ENCODE data around the gene SLC4A1AP.

SLC4A1AP gene

DNA sequence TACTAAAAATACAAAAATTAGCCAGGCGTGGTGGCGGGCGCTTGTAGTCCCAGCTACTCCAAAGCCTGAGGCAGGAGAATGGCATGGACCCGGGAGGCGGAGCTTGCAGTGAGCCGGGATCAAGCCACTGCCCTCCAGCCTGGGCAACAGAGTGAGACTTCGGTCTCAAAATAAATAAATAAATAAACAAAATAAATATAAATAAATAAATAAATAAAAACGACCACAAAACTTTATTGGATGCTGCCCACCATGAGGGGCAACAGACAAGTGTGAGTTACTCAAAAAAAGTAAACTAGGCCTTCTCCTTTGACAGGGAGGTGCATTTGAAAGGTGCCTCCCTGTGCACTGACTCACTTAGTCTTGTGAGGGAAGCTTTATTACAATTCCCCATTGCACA is 50.4 kb downstream of the SLC4A1AP start:
- Mint-ChIP-seq H3K4me3 (peak overlapping the region; percentile 32), H3K9me3 (no peaks in the 10 kb centered on the region), H3K4me1 (ENCODE audit: low read depth) (peaks cover 12% of the 10 kb centered on the region), H3K36me3 (ENCODE audit: low read depth) (no peaks in the 10 kb centered on the region), H3K27ac (no peak overlapping the region), H3K27me3 (ENCODE audit: low read depth) (peaks cover 20% of the 10 kb centered on the region)
- DNase-seq (ENCODE audit: low spot score) = no peak

DNA sequence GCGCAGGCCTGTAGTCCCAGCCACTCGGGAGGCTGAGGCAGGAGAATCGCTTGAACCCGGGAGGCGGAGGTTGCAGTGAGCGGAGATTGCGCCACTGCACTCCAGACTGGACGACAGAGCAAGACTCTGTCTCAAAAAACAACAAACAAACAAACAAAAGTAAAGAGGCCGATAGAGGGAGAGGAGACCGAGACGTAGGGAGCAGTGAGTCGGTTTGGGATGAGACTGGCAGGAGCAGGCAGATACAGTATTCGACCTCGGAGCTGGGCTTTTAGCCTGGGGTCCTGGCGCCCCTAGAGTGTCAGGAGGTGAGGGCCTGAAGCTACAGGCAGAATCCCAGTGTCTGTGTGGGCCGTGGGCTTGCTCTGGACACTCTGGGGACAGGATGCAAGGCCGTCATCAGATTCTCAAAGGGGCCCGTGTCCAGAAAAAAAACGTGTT is 51.2 kb downstream of the SLC4A1AP start:
- Mint-ChIP-seq H3K27ac (no peak overlapping the region), H3K9me3 (no peaks in the 10 kb centered on the region), H3K36me3 (ENCODE audit: low read depth) (no peaks in the 10 kb centered on the region), H3K27me3 (ENCODE audit: low read depth) (peaks cover 20% of the 10 kb centered on the region), H3K4me3 (peak overlapping the region; percentile 32), H3K4me1 (ENCODE audit: low read depth) (peaks cover 14% of the 10 kb centered on the region)
- DNase-seq (ENCODE audit: low spot score) = no peak

DNA sequence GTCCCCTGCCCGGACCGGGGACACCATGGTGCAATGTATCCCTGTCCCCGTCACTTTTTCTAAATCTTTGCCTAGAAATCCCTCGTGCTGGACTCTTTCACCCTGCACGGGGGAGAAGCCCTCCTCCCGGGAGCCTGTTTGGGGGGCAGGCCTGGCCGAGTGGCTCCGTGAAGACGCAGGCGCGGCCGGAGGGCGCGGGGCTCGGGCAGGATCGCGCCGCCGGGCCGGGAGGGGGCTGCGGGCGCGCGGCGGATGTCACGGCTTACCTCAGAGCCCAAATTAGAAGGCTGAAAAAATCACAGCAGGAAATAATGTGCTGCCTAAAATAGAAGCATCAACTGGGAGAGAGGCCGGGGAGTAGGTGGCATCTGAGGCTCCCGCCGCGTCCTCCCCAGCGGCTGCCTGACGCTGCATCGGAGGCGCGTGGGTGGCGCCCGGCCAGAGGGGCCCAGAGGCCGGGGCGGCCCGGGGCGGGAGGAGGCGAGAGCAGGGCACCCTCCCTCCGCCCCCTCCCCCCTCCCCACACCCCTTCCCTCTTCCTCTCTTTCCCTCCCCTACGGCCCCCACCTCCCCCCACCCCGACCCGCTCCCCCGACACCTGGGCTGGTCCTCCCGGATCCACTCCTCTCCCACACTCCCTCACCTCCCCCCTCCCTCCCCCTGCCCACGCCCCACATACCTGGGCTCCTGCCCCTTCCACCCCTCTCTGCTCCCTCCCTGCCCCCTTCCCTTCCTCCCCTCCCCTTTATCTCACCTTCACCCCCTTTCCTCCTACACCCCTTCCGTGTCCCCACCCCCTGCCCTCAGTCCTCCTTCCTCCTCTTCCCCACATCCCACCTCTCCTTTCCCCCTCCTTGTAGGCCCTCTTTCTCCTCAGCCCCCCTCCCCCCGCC is 51.9 kb downstream of the SLC4A1AP start:
- peaks cover 18% of the 10 kb centered on the region for H3K4me1 Mint-ChIP-seq (ENCODE audit: low read depth)
- DNase-seq (ENCODE audit: low spot score) = peak; percentile 57
- H3K27me3 Mint-ChIP-seq (ENCODE audit: low read depth) = peaks cover 20% of the 10 kb centered on the region
- no peaks in the 10 kb centered on the region for H3K9me3 Mint-ChIP-seq
- H3K27ac Mint-ChIP-seq = no peak overlapping the region
- H3K36me3 Mint-ChIP-seq (ENCODE audit: low read depth) = no peaks in the 10 kb centered on the region
- no peak overlapping the region for H3K4me3 Mint-ChIP-seq

DNA sequence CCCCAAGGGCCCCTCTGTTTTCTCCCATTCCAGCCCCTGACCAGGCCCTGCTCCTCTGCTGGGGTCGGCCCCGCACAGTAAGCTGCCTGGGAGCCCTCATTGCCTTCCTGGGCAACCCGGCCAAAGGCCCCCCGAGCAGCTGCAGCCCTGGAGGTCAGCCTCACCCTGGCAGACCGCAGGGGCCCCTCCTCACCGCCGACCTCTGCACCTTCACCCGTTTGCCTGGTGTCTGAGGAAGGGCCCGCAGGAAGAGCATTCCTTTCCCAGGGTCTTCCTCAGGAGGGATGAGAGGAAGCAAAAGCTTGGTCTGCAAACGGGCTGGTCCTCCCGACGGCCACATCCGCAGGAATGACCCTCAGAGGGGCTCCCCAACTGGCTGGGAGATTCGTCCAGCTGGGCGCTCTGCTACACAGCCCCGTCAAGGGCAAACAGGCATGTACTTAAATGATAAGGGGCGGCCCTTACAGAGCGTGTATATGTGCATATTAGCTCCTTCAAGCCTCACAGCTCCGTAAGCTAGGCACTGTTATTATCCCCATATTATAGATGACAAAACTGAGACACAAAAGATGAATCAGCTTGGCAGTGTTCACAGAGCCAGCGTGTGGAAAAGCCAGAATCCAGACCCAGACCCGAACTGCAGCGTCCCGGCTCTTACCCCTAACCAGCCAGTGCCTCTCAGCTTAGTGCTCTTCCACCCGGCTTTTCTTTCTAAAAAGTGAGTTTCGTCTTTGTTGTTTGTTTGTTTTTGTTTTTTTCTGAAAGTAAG is 52.8 kb downstream of the SLC4A1AP start:
- no peaks in the 10 kb centered on the region for H3K36me3 Mint-ChIP-seq (ENCODE audit: low read depth)
- no peak for DNase-seq (ENCODE audit: low spot score)
- peak overlapping the region; percentile 40 for H3K4me3 Mint-ChIP-seq
- peaks cover 22% of the 10 kb centered on the region for H3K4me1 Mint-ChIP-seq (ENCODE audit: low read depth)
- peaks cover 20% of the 10 kb centered on the region for H3K27me3 Mint-ChIP-seq (ENCODE audit: low read depth)
- H3K27ac Mint-ChIP-seq = no peak overlapping the region
- no peaks in the 10 kb centered on the region for H3K9me3 Mint-ChIP-seq

DNA sequence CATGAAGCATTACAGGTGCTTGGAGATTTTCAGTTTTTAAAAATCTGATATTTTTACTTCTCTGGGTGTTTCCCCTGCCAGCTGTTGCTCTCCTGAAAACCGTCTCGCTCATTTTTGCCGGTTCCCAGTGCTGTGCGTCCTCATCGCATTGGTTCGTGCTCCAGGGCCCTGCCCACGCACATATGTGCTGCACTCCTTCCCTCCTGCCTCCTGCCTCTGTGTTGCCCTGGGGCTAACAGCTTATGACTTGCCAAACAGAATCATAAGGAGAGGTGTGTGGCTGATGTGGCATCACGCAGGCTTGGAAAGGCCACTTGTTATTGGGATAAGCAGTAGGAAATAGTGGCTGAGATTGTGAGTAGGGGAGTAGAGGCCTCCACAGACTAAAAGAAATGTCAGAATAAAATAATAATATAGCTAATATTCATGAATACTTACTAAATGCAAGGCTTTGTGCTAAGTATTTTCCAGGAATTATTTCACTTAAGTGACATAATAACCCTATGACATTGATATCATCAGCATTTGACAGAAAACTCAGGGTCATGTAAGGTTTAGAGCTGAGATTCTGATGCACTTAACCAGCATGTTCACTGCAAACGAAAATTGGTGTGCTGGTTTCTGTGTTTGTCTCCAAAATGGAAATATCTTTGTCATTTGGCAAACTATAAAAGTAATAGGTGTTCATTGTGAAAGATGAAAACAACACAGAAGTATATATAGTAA is 53.5 kb downstream of the SLC4A1AP start:
- H3K27me3 Mint-ChIP-seq (ENCODE audit: low read depth) = peaks cover 20% of the 10 kb centered on the region
- peaks cover 26% of the 10 kb centered on the region for H3K4me1 Mint-ChIP-seq (ENCODE audit: low read depth)
- H3K4me3 Mint-ChIP-seq = peak overlapping the region; percentile 40
- no peaks in the 10 kb centered on the region for H3K9me3 Mint-ChIP-seq
- H3K36me3 Mint-ChIP-seq (ENCODE audit: low read depth) = no peaks in the 10 kb centered on the region
- H3K27ac Mint-ChIP-seq = no peak overlapping the region
- no peak for DNase-seq (ENCODE audit: low spot score)

DNA sequence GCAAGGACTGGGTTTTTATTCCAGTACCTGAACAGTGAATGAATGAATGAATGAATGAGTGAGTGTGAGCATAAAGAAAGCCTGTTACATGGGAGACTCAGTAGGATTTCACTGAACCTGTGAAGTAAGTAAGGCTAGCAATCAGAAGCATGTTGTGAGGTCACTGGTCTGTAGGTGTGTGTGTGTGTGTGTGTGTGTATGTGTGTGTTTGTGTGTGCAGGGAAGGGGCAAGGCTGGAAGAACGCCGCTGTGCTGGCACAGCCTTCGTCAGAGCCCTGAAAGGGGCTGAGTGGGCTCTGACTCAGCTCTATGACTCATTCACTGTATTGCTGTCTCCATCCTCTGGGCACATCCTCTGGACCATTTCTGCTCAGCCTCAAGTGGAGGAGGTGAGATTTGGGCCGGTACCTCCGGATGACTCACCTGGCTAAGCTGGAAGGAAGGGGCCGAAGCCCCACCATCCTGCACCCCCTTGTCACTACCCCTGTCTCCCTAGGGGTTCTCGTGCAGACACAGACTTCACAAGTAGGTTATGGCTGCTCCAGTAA is 56.4 kb downstream of the SLC4A1AP start:
- H3K9me3 Mint-ChIP-seq = no peaks in the 10 kb centered on the region
- peak; percentile 73 for DNase-seq (ENCODE audit: low spot score)
- no peaks in the 10 kb centered on the region for H3K36me3 Mint-ChIP-seq (ENCODE audit: low read depth)
- no peak overlapping the region for H3K4me3 Mint-ChIP-seq
- no peak overlapping the region for H3K27ac Mint-ChIP-seq
- H3K27me3 Mint-ChIP-seq (ENCODE audit: low read depth) = peaks cover 9% of the 10 kb centered on the region
- peaks cover 23% of the 10 kb centered on the region for H3K4me1 Mint-ChIP-seq (ENCODE audit: low read depth)

DNA sequence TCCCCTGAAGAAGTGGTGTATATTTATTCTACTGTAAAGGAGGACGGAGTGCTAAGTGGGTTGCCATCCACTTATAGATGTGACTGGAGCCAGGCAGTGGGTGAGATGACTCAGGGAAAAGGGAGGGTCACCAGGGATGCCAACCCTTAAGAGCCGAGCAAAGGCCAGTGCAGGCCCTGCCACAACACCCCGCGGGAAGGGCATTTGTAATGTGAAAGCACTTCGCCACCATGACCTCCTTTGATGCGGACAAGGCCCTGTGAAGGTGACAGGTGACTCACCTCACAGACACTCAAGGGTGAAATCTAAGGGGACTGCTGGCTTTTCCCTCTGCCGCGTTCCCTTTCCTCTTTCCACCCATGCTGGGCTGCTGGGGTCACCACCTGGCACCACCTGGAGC is 57.6 kb downstream of the SLC4A1AP start:
- Mint-ChIP-seq H3K36me3 (ENCODE audit: low read depth) (no peaks in the 10 kb centered on the region), H3K4me3 (no peak overlapping the region), H3K9me3 (no peaks in the 10 kb centered on the region), H3K4me1 (ENCODE audit: low read depth) (peaks cover 23% of the 10 kb centered on the region), H3K27ac (no peak overlapping the region), H3K27me3 (ENCODE audit: low read depth) (peaks cover 9% of the 10 kb centered on the region)
- DNase-seq (ENCODE audit: low spot score) = no peak

DNA sequence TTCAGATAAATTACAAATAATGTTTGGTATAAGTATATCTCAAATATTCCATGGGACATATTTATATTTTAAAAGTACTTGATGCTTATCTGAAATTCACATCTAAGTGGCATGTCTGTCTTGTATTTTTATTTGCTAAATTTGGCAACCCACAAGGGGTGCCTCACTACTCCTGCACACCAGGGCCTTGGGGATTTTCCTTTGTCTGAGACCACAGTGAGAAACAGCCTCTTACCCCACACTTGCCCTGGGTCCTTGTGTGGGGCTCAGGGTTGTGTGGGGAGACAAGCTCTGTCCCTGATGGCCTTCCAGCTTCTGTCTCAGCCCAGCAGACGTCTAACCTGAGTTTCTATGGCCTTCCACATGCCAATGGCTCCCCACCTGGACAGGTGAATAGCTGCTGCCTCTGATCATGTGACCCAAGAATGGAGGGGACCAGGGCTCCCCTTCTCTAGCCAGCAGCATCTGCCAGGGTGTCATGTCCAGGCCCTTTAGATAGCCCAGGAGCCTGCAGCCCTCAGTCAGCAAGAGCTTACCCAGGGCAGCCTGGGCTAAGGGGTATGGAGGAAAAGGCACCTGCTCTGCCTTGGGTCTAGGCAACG is 58.3 kb downstream of the SLC4A1AP start:
- Mint-ChIP-seq H3K36me3 (ENCODE audit: low read depth) (no peaks in the 10 kb centered on the region), H3K4me3 (no peak overlapping the region), H3K9me3 (no peaks in the 10 kb centered on the region), H3K4me1 (ENCODE audit: low read depth) (peaks cover 16% of the 10 kb centered on the region), H3K27ac (no peak overlapping the region), H3K27me3 (ENCODE audit: low read depth) (peaks cover 2% of the 10 kb centered on the region)
- no peak for DNase-seq (ENCODE audit: low spot score)

DNA sequence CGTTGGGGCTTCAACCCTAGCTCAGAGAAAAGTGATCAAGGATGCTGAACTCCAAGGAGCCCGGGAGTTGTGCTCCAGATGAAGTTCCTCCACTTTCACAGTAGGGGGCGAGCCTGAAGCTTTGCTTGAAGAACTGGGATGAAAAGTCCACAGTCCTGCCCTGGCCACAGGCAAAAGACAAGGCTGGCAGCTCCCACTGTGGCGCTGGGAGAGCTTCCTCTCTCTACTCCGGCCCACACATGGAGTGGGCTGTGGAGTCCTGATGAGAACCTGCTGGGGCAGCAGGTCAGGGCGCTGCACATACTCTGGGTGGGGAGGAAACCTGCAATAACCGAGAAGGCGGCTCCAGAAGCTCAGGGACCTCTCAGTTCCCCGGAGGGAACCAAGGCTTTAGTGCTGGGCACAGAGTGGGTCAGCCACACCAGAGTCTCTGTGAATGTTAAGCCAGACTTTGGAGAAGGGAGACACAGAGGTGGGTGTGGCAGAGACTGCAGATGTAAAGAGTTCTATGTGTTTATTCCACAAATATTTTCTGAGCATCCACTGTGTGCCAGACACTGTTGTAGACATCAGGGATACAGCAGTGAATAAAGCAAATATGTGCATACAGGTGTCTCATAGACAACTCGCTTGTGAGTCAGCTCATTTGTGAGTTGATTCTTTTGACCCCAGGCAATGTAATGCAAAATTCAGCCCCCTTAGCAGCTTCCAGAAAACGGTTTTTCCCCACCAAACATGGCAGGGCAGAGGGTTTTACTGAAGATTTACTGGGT is 59.9 kb downstream of the SLC4A1AP start:
- no peak for DNase-seq (ENCODE audit: low spot score)
- no peaks in the 10 kb centered on the region for H3K36me3 Mint-ChIP-seq (ENCODE audit: low read depth)
- no peaks in the 10 kb centered on the region for H3K9me3 Mint-ChIP-seq
- no peaks in the 10 kb centered on the region for H3K27me3 Mint-ChIP-seq (ENCODE audit: low read depth)
- H3K27ac Mint-ChIP-seq = no peak overlapping the region
- H3K4me1 Mint-ChIP-seq (ENCODE audit: low read depth) = peaks cover 18% of the 10 kb centered on the region
- H3K4me3 Mint-ChIP-seq = no peak overlapping the region

DNA sequence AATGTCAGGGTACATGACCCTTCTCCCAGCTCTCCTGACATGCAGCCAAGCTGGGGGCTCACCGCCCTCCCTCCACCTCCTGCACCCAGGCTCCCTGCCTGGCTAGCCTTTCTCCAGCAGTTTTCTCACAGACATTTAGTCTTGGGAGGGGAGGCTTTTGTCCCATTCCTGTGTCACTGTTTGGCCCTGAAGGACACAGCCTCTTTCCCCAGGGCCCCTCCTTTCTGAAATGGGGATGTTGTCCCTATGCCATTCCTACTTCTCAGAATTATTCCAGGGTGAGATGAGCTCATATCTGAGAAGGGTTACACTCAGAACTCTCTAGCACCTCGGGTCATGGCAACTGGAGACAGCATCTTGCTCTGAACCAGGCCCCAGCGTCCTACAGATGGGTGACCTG is 60.5 kb downstream of the SLC4A1AP start:
- peaks cover 18% of the 10 kb centered on the region for H3K4me1 Mint-ChIP-seq (ENCODE audit: low read depth)
- H3K9me3 Mint-ChIP-seq = no peaks in the 10 kb centered on the region
- H3K27ac Mint-ChIP-seq = no peak overlapping the region
- H3K27me3 Mint-ChIP-seq (ENCODE audit: low read depth) = no peaks in the 10 kb centered on the region
- no peaks in the 10 kb centered on the region for H3K36me3 Mint-ChIP-seq (ENCODE audit: low read depth)
- DNase-seq (ENCODE audit: low spot score) = no peak
- H3K4me3 Mint-ChIP-seq = no peak overlapping the region

DNA sequence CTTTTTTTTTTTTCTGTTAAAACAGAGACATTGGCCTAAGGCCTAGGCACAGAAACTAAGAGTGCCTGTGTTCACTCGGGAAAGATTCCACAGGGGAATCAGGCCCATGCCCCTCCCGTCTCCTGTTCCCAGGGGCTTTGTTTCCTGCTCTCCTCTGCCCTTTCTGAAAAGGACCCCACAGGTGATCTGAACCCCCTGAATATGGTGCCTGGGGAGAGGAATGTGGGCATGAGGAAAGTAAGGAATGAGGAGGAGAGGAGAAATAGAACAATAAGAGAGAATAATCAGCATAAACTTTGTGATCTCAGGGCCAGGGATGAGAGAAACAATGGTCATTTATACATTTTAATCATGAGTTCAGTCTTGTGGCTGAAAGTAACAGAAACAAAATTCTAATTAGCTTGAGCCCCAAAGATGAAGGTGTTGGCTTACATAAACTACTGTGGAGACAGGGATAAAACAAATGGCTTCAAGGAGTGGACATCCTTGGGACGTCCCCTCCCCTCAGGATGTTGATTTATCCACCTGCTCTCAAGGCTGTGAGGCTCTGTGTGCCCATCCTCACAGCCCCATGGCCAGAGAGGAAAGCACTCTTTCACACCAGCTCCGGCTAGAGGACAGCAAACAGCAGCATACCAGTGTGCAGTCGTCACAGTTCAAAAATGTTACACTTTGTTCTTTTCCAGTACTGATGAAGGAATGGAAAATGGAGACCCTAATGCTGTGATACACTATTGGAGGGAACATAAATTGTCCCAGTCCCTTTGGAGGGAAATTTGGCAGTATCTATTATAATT is 61.4 kb downstream of the SLC4A1AP start:
- no peaks in the 10 kb centered on the region for H3K36me3 Mint-ChIP-seq (ENCODE audit: low read depth)
- no peak overlapping the region for H3K27ac Mint-ChIP-seq
- no peaks in the 10 kb centered on the region for H3K9me3 Mint-ChIP-seq
- no peaks in the 10 kb centered on the region for H3K27me3 Mint-ChIP-seq (ENCODE audit: low read depth)
- no peak for DNase-seq (ENCODE audit: low spot score)
- peaks cover 14% of the 10 kb centered on the region for H3K4me1 Mint-ChIP-seq (ENCODE audit: low read depth)
- no peak overlapping the region for H3K4me3 Mint-ChIP-seq

DNA sequence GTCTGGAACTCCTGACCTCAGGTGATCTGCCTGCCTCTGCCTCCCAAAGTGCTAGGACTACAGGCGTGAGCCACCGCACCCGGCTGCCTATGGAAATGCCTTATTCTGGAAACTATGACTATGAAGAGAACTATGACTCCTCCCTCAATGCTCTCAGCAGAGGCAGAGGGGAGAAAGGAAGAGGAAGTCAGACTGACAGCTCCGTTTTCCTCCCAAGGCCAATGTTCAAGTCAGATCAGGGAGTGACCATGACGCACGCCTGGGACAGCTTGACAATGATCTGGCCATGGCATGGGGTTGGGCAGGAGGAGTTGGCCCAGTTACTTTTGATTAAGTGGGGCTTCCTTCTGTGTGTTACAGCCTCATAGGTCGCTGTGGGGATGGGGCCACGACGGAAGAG is 63.6 kb downstream of the SLC4A1AP start:
- Mint-ChIP-seq H3K27me3 (ENCODE audit: low read depth) (no peaks in the 10 kb centered on the region), H3K9me3 (no peaks in the 10 kb centered on the region), H3K36me3 (ENCODE audit: low read depth) (no peaks in the 10 kb centered on the region), H3K27ac (peak overlapping the region; percentile 72), H3K4me1 (ENCODE audit: low read depth) (peaks cover 4% of the 10 kb centered on the region), H3K4me3 (no peak overlapping the region)
- no peak for DNase-seq (ENCODE audit: low spot score)

Data from T-helper 2 cell treated with Interferon-gamma antibody and Interleukin-4, amounts not matched to agents 5 μg/mL and 100 μg/mL, for 36 hours (primary cell).